ENCODE data around the gene STK17B.
"Not testable (repeated sequence)": the region's sequence is repeated elsewhere in the genome, so short reads cannot be mapped to it uniquely, and the experiment has no call there.

STK17B gene

GRCh38 chr2:196112418-196113034 is 58.9 kb downstream of the STK17B start:
- no peak for DNase-seq (ENCODE audit: low read depth)

- DNase-seq (ENCODE audit: low read depth) = no peak
These were observed 62.8 kb downstream of the STK17B start for GRCh38 chr2:196108604-196109003.

GRCh38 chr2:196105951-196106350 is 65.4 kb downstream of the STK17B start:
- no peak for DNase-seq (ENCODE audit: low read depth)

- DNase-seq (ENCODE audit: low read depth) = no peak
These were observed 67.3 kb downstream of the STK17B start for GRCh38 chr2:196104066-196104465.

GRCh38 chr2:196103626-196104025 is 67.8 kb downstream of the STK17B start:
- DNase-seq (ENCODE audit: low read depth) = no peak

GRCh38 chr2:196101325-196101991 is 69.9 kb downstream of the STK17B start:
- no peak for DNase-seq (ENCODE audit: low read depth)

- DNase-seq (ENCODE audit: low read depth) = no peak
These were observed 71.5 kb downstream of the STK17B start for GRCh38 chr2:196099916-196100315.

GRCh38 chr2:196097864-196098660 is 73.3 kb downstream of the STK17B start:
- DNase-seq (ENCODE audit: low read depth) = no peak

- DNase-seq (ENCODE audit: low read depth) = no peak
These were observed 74.2 kb downstream of the STK17B start for GRCh38 chr2:196096982-196097745.

GRCh38 chr2:196096264-196096663 is 75.1 kb downstream of the STK17B start:
- no peak for DNase-seq (ENCODE audit: low read depth)

- DNase-seq (ENCODE audit: low read depth) = not testable (repeated sequence)
These were observed 81.9 kb downstream of the STK17B start for GRCh38 chr2:196089448-196089847.

- DNase-seq (ENCODE audit: low read depth) = no peak
These were observed 83.2 kb downstream of the STK17B start for GRCh38 chr2:196088203-196088602.

GRCh38 chr2:196086517-196087368 is 84.6 kb downstream of the STK17B start:
- no peak for DNase-seq (ENCODE audit: low read depth)

- DNase-seq (ENCODE audit: low read depth) = no peak
These were observed 87.8 kb downstream of the STK17B start for GRCh38 chr2:196083601-196084000.
